Left renal pelvis (tissue), 4 donors: ENCODE measurements around the gene RND3. TPM values are rescaled to one million over a fixed set of nuclear protein-coding genes. Genes with fewer than 3 reads are reported as not detected.

Experiments
- DNase-seq, 4 donors: peaks; one replicate each; pipeline ENCODE4 v3.0.0-alpha.2; 2013; ENCODE audit warnings: low read depth in 4 of 4, low spot score in 3 of 4
- polyA plus RNA-seq, 4 donors: library from polyadenylated mRNA; unstranded; fragments of 120-200 nt; gene quantifications; one replicate each; pipeline ENCODE4 v1.2.1, GENCODE V29; 2013; ENCODE audit not compliant: insufficient read length in 4 of 4

RND3 gene
- polyA plus RNA-seq, 4 donors, result 47.3 to 68.4 (median 51.5) TPM

- DNase-seq, result no peak
Measured at GRCh38 chr2:150445398-150445797, 42.1 kb downstream of the RND3 start.

GRCh38 chr2:150442484-150442883, 45.0 kb downstream of the RND3 start:
- DNase-seq, result no peak

GRCh38 chr2:150441784-150442183, 45.7 kb downstream of the RND3 start:
- DNase-seq, result no peak

- no peak for DNase-seq
Measured at GRCh38 chr2:150441226-150441625, 46.2 kb downstream of the RND3 start.

GRCh38 chr2:150438654-150439053, 48.8 kb downstream of the RND3 start:
- no peak for DNase-seq

GRCh38 chr2:150438041-150438440, 49.4 kb downstream of the RND3 start:
- DNase-seq, result no peak

DNA sequence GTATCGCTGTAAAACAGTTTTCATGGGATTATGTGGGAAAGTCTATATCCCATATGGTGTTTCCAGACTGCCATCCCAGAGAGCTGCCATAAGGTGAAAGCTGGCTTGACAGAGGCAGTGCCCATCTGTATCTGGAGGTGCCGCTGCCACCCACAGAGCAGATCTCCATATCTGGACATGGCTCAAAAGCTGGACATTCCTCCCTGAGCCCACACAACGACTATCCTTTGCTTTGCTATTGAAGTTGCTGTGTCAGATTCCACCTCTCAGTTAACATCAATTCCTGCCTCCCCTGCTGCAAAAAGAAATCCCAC, 55.2 kb downstream of the RND3 start:
- DNase-seq, result no peak

DNA sequence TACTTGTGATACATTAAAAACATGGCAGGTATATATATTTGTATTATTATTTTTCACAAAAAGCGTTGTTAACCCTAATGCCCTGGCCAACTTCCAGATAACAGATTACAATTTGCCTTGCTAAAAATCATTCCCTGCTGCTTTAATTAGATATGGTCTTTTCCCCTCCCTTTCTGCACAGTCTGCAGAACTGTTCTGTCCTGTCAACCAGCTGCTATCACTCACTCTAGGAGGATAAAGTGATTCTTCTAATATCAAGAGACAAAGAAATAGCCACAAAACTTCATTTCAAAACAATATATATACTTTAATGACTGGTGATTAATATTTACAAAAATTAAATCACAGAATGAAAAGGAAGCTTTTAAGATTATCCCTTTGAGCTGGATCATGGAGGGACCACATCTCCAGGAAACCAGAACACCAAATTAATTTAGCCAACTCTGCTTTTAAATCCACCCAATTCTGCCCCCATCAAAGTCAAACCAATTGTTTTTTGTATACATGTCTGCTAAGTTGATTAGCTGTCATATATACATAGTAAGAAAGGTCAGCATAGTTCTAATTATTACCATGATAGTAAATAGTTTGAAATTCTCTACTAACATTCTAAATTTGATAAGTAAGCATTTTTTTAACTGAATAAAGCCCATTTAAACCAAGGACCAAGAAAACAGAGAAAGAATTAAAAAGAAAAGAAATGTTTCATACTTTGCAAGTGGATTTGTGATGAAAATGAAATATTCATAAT, 55.7 kb downstream of the RND3 start:
- no peak for DNase-seq

DNA sequence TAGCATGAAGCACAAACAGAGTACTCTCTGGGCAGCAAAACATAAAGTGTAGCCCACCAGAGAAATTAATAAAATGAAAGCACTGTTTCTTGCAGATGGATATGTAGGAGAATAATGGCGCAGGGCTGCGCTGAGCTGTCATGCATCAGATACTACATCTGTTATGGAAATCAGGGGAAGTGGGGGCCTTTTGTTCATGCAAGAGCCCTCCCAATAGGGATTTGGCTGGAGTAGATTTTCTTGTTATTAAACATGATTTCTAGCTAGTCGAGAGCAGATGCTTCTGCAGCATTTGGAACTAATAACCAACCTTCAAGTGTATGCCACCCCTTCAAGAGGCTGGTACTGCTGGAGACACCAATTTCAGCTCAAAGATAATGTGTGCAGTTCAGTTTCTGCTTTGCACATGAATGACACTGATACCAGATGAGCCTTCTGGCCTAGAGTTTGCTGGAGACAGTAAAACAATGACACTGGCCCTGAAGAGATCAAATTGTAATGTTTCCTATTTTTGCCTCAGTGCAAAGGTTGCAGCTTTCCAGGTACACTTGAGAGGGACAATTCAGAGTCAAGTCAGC, 58.0 kb downstream of the RND3 start:
- DNase-seq, result no peak

DNA sequence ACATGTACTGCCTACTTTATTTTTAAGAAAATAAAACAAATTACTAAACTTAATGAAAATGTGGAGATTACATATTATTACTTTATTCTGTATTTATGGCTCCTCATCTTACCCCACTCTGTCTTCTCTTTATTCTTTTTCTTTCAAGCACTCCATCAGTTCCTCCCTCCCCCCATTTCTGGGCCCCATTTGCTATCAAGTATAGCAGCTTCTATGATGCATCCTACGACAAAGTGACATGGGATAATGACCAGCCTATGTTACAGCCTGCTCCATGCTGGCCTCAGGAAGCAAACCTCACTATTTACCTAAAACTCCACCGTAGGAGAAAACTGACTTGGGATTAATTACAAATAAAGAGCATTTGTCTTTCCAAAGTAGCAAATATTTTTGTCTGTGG, 58.8 kb downstream of the RND3 start:
- DNase-seq, result no peak

DNA sequence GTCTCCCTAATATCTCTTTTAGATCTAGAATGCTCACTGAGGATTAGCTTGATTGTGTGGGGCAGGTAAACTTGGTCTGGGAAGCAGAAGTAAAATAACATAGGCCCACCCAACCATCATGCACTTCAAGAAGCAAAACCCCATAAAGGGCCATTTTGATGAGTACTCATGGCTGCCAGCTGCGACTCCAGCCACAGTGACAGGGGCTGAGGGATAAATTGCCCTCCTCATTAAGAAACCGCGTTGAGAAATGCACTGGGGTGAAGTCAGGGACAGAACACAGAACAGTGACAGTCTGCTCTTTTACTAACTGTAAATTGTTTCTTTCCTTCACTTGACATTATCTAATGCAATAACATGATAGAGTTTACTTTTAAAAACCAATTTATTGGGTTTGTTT, 60.2 kb downstream of the RND3 start:
- DNase-seq, result no peak

DNA sequence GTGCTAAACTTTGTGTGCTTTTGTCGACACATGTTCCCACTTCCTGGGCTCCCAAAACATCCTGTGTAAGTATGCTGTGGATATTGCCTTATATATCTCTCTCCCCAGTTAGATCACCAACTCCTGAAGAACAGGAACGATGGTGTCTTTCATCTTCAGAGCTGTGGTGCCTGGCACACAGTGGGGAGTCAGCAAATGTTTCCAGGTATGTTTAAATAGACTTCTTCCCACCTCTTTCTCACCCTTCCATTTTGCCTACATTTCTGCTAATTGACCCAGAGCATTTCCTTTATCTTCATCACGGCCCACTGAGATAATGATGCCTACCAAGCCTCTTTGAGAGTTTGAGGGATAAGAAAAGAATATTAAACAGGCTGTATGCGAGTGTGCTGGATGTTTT, 60.7 kb downstream of the RND3 start:
- DNase-seq, result no peak

GRCh38 chr2:150426315-150426714, 61.2 kb downstream of the RND3 start:
- no peak for DNase-seq

DNA sequence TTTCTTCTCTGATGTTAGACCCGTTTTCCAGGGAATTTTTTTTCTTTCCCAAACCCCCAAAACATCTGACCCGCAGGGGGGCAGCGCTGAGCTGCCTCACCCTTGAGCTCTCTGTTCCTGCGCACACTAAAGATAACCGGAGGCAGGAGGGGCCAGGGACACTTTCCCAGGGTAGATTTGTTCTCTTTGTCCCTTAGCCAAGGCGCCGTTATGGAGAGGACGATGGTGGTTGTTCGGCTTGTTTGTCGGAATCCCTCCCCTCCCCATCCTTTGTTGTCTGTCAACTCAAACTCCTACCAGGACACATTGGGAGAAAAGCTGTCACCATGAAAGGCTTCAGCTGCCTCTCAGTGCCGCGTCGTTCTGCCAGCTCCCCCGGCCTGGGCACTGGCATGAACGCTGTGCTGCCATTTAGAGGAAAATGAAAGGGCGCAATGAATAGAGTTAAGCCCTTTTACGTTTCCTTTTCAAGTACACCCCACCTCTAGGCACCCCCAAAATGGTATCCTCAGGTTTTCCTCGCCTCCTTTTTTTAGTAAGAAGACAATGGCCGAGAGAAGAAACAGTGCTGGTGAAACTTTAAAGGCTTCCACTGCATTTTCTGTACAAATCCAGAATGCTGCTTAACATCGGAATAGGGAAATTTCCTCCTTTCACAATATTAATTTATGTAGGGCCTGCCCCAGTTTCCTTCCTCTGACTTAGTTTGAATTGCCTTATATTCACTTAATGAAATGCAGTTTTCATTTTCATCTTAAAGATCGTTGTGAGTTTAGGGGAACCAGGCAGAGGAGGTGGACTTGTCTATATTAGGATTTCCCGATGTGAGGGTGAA, 62.1 kb downstream of the RND3 start:
- DNase-seq, result no peak

DNA sequence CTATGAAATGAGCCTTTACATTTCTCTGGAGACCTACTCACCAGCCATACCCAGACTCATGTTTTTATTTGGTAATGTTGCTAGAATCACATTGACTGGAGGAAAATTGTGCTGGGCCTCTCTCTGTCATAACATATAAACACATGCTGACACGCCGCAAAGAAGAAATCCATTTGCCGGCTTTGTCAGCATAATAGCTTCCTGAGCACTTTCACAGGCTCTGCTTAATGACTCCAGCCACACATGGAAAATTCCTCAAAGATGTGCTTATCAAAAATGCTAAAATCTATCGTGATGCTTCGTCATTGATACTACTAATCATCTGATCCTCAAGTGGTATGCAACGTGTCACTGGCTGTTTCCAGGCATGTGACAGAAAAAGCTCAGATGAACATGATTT, 63.1 kb downstream of the RND3 start:
- no peak for DNase-seq

GRCh38 chr2:150421126-150421651, 66.3 kb downstream of the RND3 start:
- no peak for DNase-seq

- no peak for DNase-seq
Measured at GRCh38 chr2:150418916-150419315, 68.6 kb downstream of the RND3 start.
